K562 (cell line): ENCODE measurements around the gene CNGB1. TPM values are rescaled to one million over a fixed set of nuclear protein-coding genes. Genes with fewer than 3 reads are reported as not detected.

Experiments used
- ATAC-seq: fragments of 200-7000 bp; cut with Tn5 transposase; 3 replicates; pipeline ENCODE4 v1.9.1; 2020; ENCODE audit warnings: moderate library complexity
- BruUV-seq: library from RNA; stranded (reverse); fragments of 400-500 nt; replicated peaks from 2 replicates; lab custom pipeline; 2021; lab: Mats Ljungman, UMichigan
- CTCF ChIA-PET: fragments of 300-600 bp; formaldehyde crosslinking; extraction: SDS; loops from one replicate; lab custom pipeline; 2021; ENCODE audit warnings: low intra/inter-chr PET ratio; lab: Yijun Ruan, JAX
- POLR2A ChIA-PET: fragments of 300-600, 350-650 bp; sonication (Branson Sonifier 250); formaldehyde crosslinking; extraction: SDS; loops from one replicate; lab custom pipeline; 2021; ENCODE audit warnings: antibody characterized with exemption, inconsistent platforms; lab: Yijun Ruan, JAX
- DNase-seq, 4 experiments: peaks; one replicate each; pipeline versions ENCODE4 v3.0.0 to v3.0.0-alpha.2; 2011 to 2018; ENCODE audit warnings: low spot score in 3 of 4, mixed read lengths in 3 of 4; ENCODE audit errors: extremely low read depth in 1 of 4
- FAIRE-seq: peaks from 2 replicates; lab custom pipeline; 2011; peaks lifted over from hg19 to GRCh38; lab: Jason Lieb, UNC
- H2AFZ ChIP-seq: 2 replicates; pipeline ENCODE4 v1.6.0; 2011; ENCODE audit warnings: low read depth, low read length, control low read depth, inconsistent platforms
- H3K27ac ChIP-seq: fragments of 200-600 bp; 3 replicates; pipeline ENCODE4 v1.8.0; 2011; ENCODE audit warnings: low read depth, mild to moderate bottlenecking, control low read depth, inconsistent platforms, low read length, moderate library complexity, mixed read lengths; ENCODE audit errors: extremely low read depth
- H3K27me3 ChIP-seq, 2 experiments: fragments of 300-600 bp in 1 of 2; 2 replicates in 1 of 2; 3 replicates in 1 of 2; pipeline versions ENCODE4 v1.6.0 to v1.8.0; 2011; ENCODE audit warnings: inconsistent platforms in 2 of 2, low read length in 2 of 2, mild to moderate bottlenecking in 1 of 2, mixed read lengths in 1 of 2, moderate library complexity in 1 of 2; ENCODE audit not compliant: control insufficient read depth in 2 of 2, insufficient read depth in 2 of 2
- H3K36me3 ChIP-seq: fragments of 300-600 bp; 3 replicates; pipeline ENCODE4 v1.8.0; 2011; ENCODE audit warnings: mild to moderate bottlenecking, low read length, inconsistent platforms; ENCODE audit not compliant: control insufficient read depth, insufficient read depth
- H3K4me1 ChIP-seq, 2 experiments: fragments of 200-600 bp in 1 of 2; replicated peaks in 1 of 2; 2 replicates in 1 of 2; 3 replicates in 1 of 2; pipeline versions ENCODE4 v1.5.1 to v1.8.0; 2011; ENCODE audit warnings: inconsistent platforms in 2 of 2, low read length in 2 of 2, mild to moderate bottlenecking in 1 of 2, mixed read lengths in 1 of 2, moderate library complexity in 1 of 2; ENCODE audit not compliant: control insufficient read depth in 2 of 2, insufficient read depth in 2 of 2
- H3K4me2 ChIP-seq: 2 replicates; pipeline ENCODE4 v1.6.1; 2011; ENCODE audit warnings: low read length, control low read depth, inconsistent platforms, mixed read lengths; ENCODE audit not compliant: insufficient read depth
- H3K4me3 ChIP-seq: fragments of 200-600 bp; sonication (generic), shearing (Covaris generic); 2 replicates; pipeline ENCODE4 v1.5.1; 2016; ENCODE audit warnings: control low read depth, inconsistent platforms
- H3K79me2 ChIP-seq: fragments of 200-600 bp; 3 replicates; pipeline ENCODE4 v1.8.0; 2011; ENCODE audit warnings: low read length, inconsistent platforms; ENCODE audit not compliant: control insufficient read depth, insufficient read depth
- H3K9ac ChIP-seq, 2 experiments: 2 replicates each; pipeline versions ENCODE4 v1.6.0 to v1.6.1; 2011; ENCODE audit warnings: low read depth in 2 of 2, low read length in 2 of 2, control low read depth in 1 of 2, inconsistent platforms in 1 of 2, mild to moderate bottlenecking in 1 of 2, mixed read lengths in 1 of 2; ENCODE audit not compliant: insufficient read depth in 1 of 2
- H3K9me1 ChIP-seq: one replicate; pipeline ENCODE4 v1.6.0; 2011; ENCODE audit warnings: inconsistent platforms, mild to moderate bottlenecking, low read length, moderate library complexity; ENCODE audit not compliant: control insufficient read depth, insufficient read depth
- H3K9me3 ChIP-seq: replicated peaks from 2 replicates; pipeline ENCODE4 v1.5.1; 2011; ENCODE audit warnings: low read depth, low read length, inconsistent platforms; ENCODE audit not compliant: control insufficient read depth, insufficient read depth
- H4K20me1 ChIP-seq: replicated peaks from 2 replicates; pipeline ENCODE4 v1.6.1; 2011; ENCODE audit warnings: low read length, inconsistent platforms, mixed read lengths; ENCODE audit not compliant: control insufficient read depth, insufficient read depth
- COPS2 ChIP-seq: fragments of 450-650 bp; conservative IDR thresholded peaks from 2 replicates; pipeline ENCODE4 v1.6.1; 2016; ENCODE audit warnings: mild to moderate bottlenecking, moderate library complexity
- MAX ChIP-seq: sonication (generic); formaldehyde crosslinking; IDR thresholded peaks from 2 replicates; pipeline ENCODE4 v1.9.0; 2022; ENCODE audit warnings: mild to moderate bottlenecking, missing genetic modification reagents
- MCM3 ChIP-seq: fragments of 450-650 bp; IDR thresholded peaks from 2 replicates; pipeline ENCODE4 v1.6.1; 2016
- MYNN ChIP-seq, 2 experiments: sonication (generic); formaldehyde crosslinking in 1 of 2; IDR thresholded peaks; 2 replicates each; pipeline versions ENCODE4 v1.5.0 to v1.6.1; 2016 to 2020; ENCODE audit warnings: antibody characterized with exemption in 1 of 2, missing genetic modification reagents in 1 of 2
- PHB2 ChIP-seq: fragments of 450-650 bp; IDR thresholded peaks from 2 replicates; pipeline ENCODE4 v1.6.1; 2017; ENCODE audit warnings: low read depth
- POLR2A ChIP-seq: fragments of 450-650 bp; conservative IDR thresholded peaks from 2 replicates; pipeline ENCODE4 v1.6.1; 2016
- POU5F1 ChIP-seq: fragments of 150-350 bp; IDR thresholded peaks from 2 replicates; pipeline ENCODE4 v1.6.1; 2014; ENCODE audit warnings: borderline replicate concordance, low read length, low read depth, mild to moderate bottlenecking; ENCODE audit not compliant: partially characterized antibody
- PRMT5 ChIP-seq: sonication (generic); formaldehyde crosslinking; IDR thresholded peaks from 2 replicates; pipeline ENCODE4 v1.5.0; 2020; ENCODE audit warnings: missing genetic modification reagents
- TAF7 ChIP-seq: fragments of 450-650 bp; IDR thresholded peaks from 2 replicates; pipeline ENCODE4 v1.6.1; 2016; ENCODE audit warnings: missing genetic modification characterization, missing compliant biosample characterization
- TEAD2 ChIP-seq: fragments of 450-650 bp; IDR thresholded peaks from 2 replicates; pipeline ENCODE4 v1.6.1; 2016; ENCODE audit warnings: missing genetic modification characterization, control low read depth, missing compliant biosample characterization
- ZNF717 ChIP-seq: fragments of 250-450 bp; sonication (Bioruptor Pico); IDR thresholded peaks from 2 replicates; pipeline ENCODE4 v1.5.0; 2021
- ZNF75A ChIP-seq: fragments of 450-650 bp; formaldehyde crosslinking; IDR thresholded peaks from 2 replicates; pipeline ENCODE4 v1.4.0; 2020; ENCODE audit warnings: mild to moderate bottlenecking
- WGBS: fragments of 100-300 bp; shearing (Covaris generic); methylation state at CpG from one replicate; pipeline ENCODE4 v1.1.6; 2016; ENCODE audit warnings: low coverage, mixed read lengths; ENCODE audit not compliant: insufficient coverage; ENCODE audit errors: missing lambda C conversion rate; 5-methylcytosine and 5-hydroxymethylcytosine counted together
- in situ Hi-C: fragments of 300-500 bp; cut with MboI; formaldehyde crosslinking; loops from 4 replicates; pipeline ENCODE4 v1.15.0; 2018; ENCODE audit warnings: inconsistent platforms, mixed read lengths
- intact Hi-C: fragments of 100-400 bp; cut with micrococcal nuclease; formaldehyde crosslinking; loops from 2 replicates; pipeline ENCODE4 v1.14.2; 2022
- polyA plus RNA-seq, 8 experiments: library from polyadenylated mRNA; depleted of rRNA in 4 of 8; stranded (reverse) in 5 of 8; unstranded in 3 of 8; fragments of >200 nt; fragmentation: Nextera tagmentation in 2 of 8; fragmentation: Illumina TruSeq in 1 of 8; extraction: Ambion mirVana in 2 of 8; extraction: Trizol in 1 of 8; gene quantifications; 2 replicates each; pipeline versions ENCODE4 v1.2.1 to v1.2.3, GENCODE V29; 2011 to 2014; ENCODE audit warnings: inconsistent platforms in 1 of 8, missing spikeins in 1 of 8
- total RNA-seq, 7 experiments: library from RNA; depleted of rRNA in 6 of 7; stranded (reverse); fragments of >200 nt in 6 of 7; fragmentation: Illumina TruSeq in 2 of 7; extraction: Trizol in 2 of 7; gene quantifications; 2 replicates each; pipeline versions ENCODE4 v1.2.1 to v1.2.3, GENCODE V29; 2011 to 2021; ENCODE audit warnings: low replicate concordance in 1 of 7

Gene CNGB1
- total and polyA plus RNA-seq, 9 of the 15 experiments (the other 6 are each of a cell fraction or from before 2014, with no cell fraction given): not detected

- in situ Hi-C loops (no loop called here), intact Hi-C loops (no loop called here)
- ATAC-seq: no peak
- no peak overlapping the region for H3K27ac ChIP-seq
- no peak overlapping the region for H3K4me2 ChIP-seq
- no peak overlapping the region for H3K9ac ChIP-seq
- H3K36me3 ChIP-seq: no peaks in the 10 kb centered on the region
- no peaks in the 10 kb centered on the region for H3K9me3 ChIP-seq
- no peaks in the 10 kb centered on the region for H4K20me1 ChIP-seq
- no peak for DNase-seq
- H3K79me2 ChIP-seq: no peaks in the 10 kb centered on the region
- ChIA-PET CTCF (no interaction called here), POLR2A (no interaction called here)
- H3K4me3 ChIP-seq: no peak overlapping the region
- H2AFZ ChIP-seq: peak overlapping the region; percentile 78; the same call in 1 of the 2 replicates
- TF ChIP-seq ZNF75A (CRISPR knock-in tag) (no peak), ZNF717 (CRISPR knock-in tag) (no peak), COPS2 (no peak), PHB2 (no peak), TEAD2 (tag) (no peak), MCM3 (no peak), POU5F1 (no peak), PRMT5 (CRISPR knock-in tag) (no peak), MYNN (IDR thresholded peaks at IDR 0.05) (no peak), MYNN (CRISPR knock-in tag; IDR thresholded peaks at IDR 0.05) (no peak), MAX (CRISPR knock-in tag) (no peak), TAF7 (tag) (no peak), POLR2A (no peak)
- BruUV-seq: no TSS peak
- H3K4me1 ChIP-seq: peaks cover 19 to 51% of the 10 kb centered on the region in 2 experiments; a peak in 4 of 5 replicates
- H3K9me1 ChIP-seq: no peaks in the 10 kb centered on the region
- WGBS: 62% methylated on average over 7 of the region's 7 CpGs
- no peaks in the 10 kb centered on the region for H3K27me3 ChIP-seq
- no peak for FAIRE-seq
These were observed 10.7 kb upstream of the CNGB1 start for GRCh38 chr16:57981636-57982035.
